OCI-LY1 (cell line): ENCODE measurements around the gene CD3D.

Source experiments
- H2AFZ ChIP-seq: fragments of 200-600 bp; sonication (generic), shearing (Covaris generic); 2 replicates; pipeline ENCODE4 v1.6.0; 2014; ENCODE audit warnings: antibody characterized with exemption, mild to moderate bottlenecking, low read length
- H3F3A ChIP-seq: fragments of 200-600 bp; sonication (generic), shearing (Covaris generic); 2 replicates; pipeline ENCODE4 v1.6.0; 2014; ENCODE audit warnings: mild to moderate bottlenecking, antibody characterized with exemption, low read length, moderate library complexity; ENCODE audit not compliant: insufficient read depth
- H3K27ac ChIP-seq: fragments of 200-600 bp; sonication (generic); 2 replicates; pipeline ENCODE4 v1.5.1; 2014; ENCODE audit warnings: low read length, mixed run types, mild to moderate bottlenecking, low read depth; ENCODE audit not compliant: poor library complexity, severe bottlenecking
- H3K27me3 ChIP-seq: fragments of 200-600 bp; sonication (generic); 2 replicates; pipeline ENCODE4 v1.6.0; 2014; ENCODE audit warnings: antibody characterized with exemption, mild to moderate bottlenecking, low read length, moderate library complexity; ENCODE audit not compliant: insufficient read depth
- H3K36me3 ChIP-seq: fragments of 200-600 bp; sonication (generic); 2 replicates; pipeline ENCODE4 v1.6.1; 2014; ENCODE audit warnings: mild to moderate bottlenecking, antibody characterized with exemption, low read length, moderate library complexity, mixed read lengths; ENCODE audit not compliant: insufficient read depth
- H3K4me1 ChIP-seq: fragments of 200-600 bp; sonication (generic); 2 replicates; pipeline ENCODE4 v1.5.1; 2014; ENCODE audit warnings: mild to moderate bottlenecking, low read length, moderate library complexity; ENCODE audit not compliant: insufficient read depth, severe bottlenecking
- H3K4me2 ChIP-seq: fragments of 200-600 bp; sonication (generic), shearing (Covaris generic); 2 replicates; pipeline ENCODE4 v1.6.1; 2014; ENCODE audit warnings: low read length
- H3K4me3 ChIP-seq: fragments of 200-600 bp; sonication (generic); 2 replicates; pipeline ENCODE4 v1.5.1; 2014; ENCODE audit warnings: low read length, low read depth, mild to moderate bottlenecking, mixed read lengths; ENCODE audit not compliant: poor library complexity, severe bottlenecking
- H3K79me2 ChIP-seq: fragments of 200-600 bp; shearing (Covaris generic); 2 replicates; pipeline ENCODE4 v1.6.1; 2016; ENCODE audit warnings: mixed run types, low read length, mixed read lengths; ENCODE audit not compliant: insufficient read depth
- H3K9ac ChIP-seq: fragments of 200-600 bp; sonication (generic), shearing (Covaris generic); 2 replicates; pipeline ENCODE4 v1.6.1; 2014; ENCODE audit warnings: mild to moderate bottlenecking, low read length, mixed read lengths
- H3K9me2 ChIP-seq: fragments of 200-600 bp; sonication (generic), shearing (Covaris generic); 2 replicates; pipeline ENCODE4 v1.6.1; 2014; ENCODE audit warnings: low read depth, mild to moderate bottlenecking, low read length, mixed read lengths
- H3K9me3 ChIP-seq: fragments of 200-600 bp; shearing (Covaris generic); 2 replicates; pipeline ENCODE4 v1.6.1; 2014; ENCODE audit warnings: low read length, mixed read lengths
- H4K20me1 ChIP-seq: fragments of 200-600 bp; sonication (generic), shearing (Covaris generic); 2 replicates; pipeline ENCODE4 v1.6.0; 2016; ENCODE audit warnings: mild to moderate bottlenecking, low read length; ENCODE audit not compliant: insufficient read depth
- CTCF ChIP-seq: fragments of 200-600 bp; sonication (generic), shearing (Covaris generic); IDR thresholded peaks from 2 replicates; pipeline ENCODE4 v1.5.1; 2017; ENCODE audit warnings: mild to moderate bottlenecking, antibody characterized with exemption, low read length, moderate library complexity, mixed read lengths
- EZH2 ChIP-seq: fragments of 200-600 bp; sonication (generic), shearing (Covaris generic); IDR thresholded peaks from 2 replicates; pipeline ENCODE4 v1.8.0; 2017; ENCODE audit warnings: borderline replicate concordance, mixed run types, mild to moderate bottlenecking, antibody characterized with exemption, low read length, moderate library complexity, mixed read lengths

CD3D gene

GRCh38 chr11:118380571-118380970, 38.1 kb upstream of the CD3D start:
- no peak for TF ChIP-seq EZH2
- TF ChIP-seq CTCF: no peak
- H3K36me3 ChIP-seq: peaks cover 78% of the 10 kb centered on the region

GRCh38 chr11:118379497-118379896, 37.0 kb upstream of the CD3D start:
- H3K9me2 ChIP-seq: no peaks in the 10 kb centered on the region
- H3F3A ChIP-seq: no peaks in the 10 kb centered on the region
- no peak overlapping the region for H3K9ac ChIP-seq
- peaks cover 73% of the 10 kb centered on the region for H3K36me3 ChIP-seq
- TF ChIP-seq EZH2: no peak
- no peak for TF ChIP-seq CTCF
- H3K4me1 ChIP-seq: no peaks in the 10 kb centered on the region
- H3K4me3 ChIP-seq: no peak overlapping the region
- no peaks in the 10 kb centered on the region for H4K20me1 ChIP-seq
- H3K27ac ChIP-seq: no peak overlapping the region
- H3K9me3 ChIP-seq: no peaks in the 10 kb centered on the region
- no peak overlapping the region for H2AFZ ChIP-seq
- H3K79me2 ChIP-seq: no peaks in the 10 kb centered on the region
- no peak overlapping the region for H3K4me2 ChIP-seq
- no peaks in the 10 kb centered on the region for H3K27me3 ChIP-seq

More at GRCh38 chr11:118380571-118380970, 38.1 kb upstream of the CD3D start:
- no peaks in the 10 kb centered on the region for H3F3A ChIP-seq
- H3K79me2 ChIP-seq: no peaks in the 10 kb centered on the region
- H3K4me2 ChIP-seq: no peak overlapping the region
- no peaks in the 10 kb centered on the region for H3K9me3 ChIP-seq
- no peak overlapping the region for H2AFZ ChIP-seq
- no peaks in the 10 kb centered on the region for H3K27me3 ChIP-seq
- H3K9ac ChIP-seq: no peak overlapping the region
- H4K20me1 ChIP-seq: no peaks in the 10 kb centered on the region
- H3K4me1 ChIP-seq: no peaks in the 10 kb centered on the region
- H3K9me2 ChIP-seq: no peaks in the 10 kb centered on the region
- H3K27ac ChIP-seq: no peak overlapping the region
- no peak overlapping the region for H3K4me3 ChIP-seq

GRCh38 chr11:118375978-118376377, 33.5 kb upstream of the CD3D start:
- no peaks in the 10 kb centered on the region for H3F3A ChIP-seq
- H3K4me3 ChIP-seq: no peak overlapping the region
- H3K36me3 ChIP-seq: peaks cover 75% of the 10 kb centered on the region

More at GRCh38 chr11:118375978-118376377, 33.5 kb upstream of the CD3D start:
- TF ChIP-seq CTCF (no peak), EZH2 (no peak)
- no peak overlapping the region for H3K4me2 ChIP-seq
- H3K27me3 ChIP-seq: no peaks in the 10 kb centered on the region
- no peaks in the 10 kb centered on the region for H4K20me1 ChIP-seq
- H3K9ac ChIP-seq: no peak overlapping the region
- no peaks in the 10 kb centered on the region for H3K9me2 ChIP-seq
- H3K4me1 ChIP-seq: no peaks in the 10 kb centered on the region
- H3K79me2 ChIP-seq: no peaks in the 10 kb centered on the region
- no peak overlapping the region for H3K27ac ChIP-seq
- no peak overlapping the region for H2AFZ ChIP-seq
- no peaks in the 10 kb centered on the region for H3K9me3 ChIP-seq
